GM06990 (cell line): Measurements from ENCODE around the gene MTSS2.

Experiments
- DNase-seq: peaks from one replicate; pipeline ENCODE4 v3.0.0-alpha.2; 2011; ENCODE audit not compliant: insufficient read length; ENCODE audit errors: extremely low read depth
- H3K27me3 ChIP-seq: replicated peaks from 2 replicates; pipeline ENCODE4 v1.6.0; 2011; ENCODE audit warnings: low read length; ENCODE audit not compliant: control insufficient read depth, insufficient read depth
- H3K36me3 ChIP-seq: 2 replicates; pipeline ENCODE4 v1.5.1; 2011; ENCODE audit warnings: low read length; ENCODE audit not compliant: control insufficient read depth, insufficient read depth
- H3K4me3 ChIP-seq: replicated peaks from 2 replicates; pipeline ENCODE4 v1.5.1; 2011; ENCODE audit warnings: low read depth, mild to moderate bottlenecking, control low read depth, low read length
- TF ChIP-seq, protein P1 (sequence below): IDR thresholded peaks from 2 replicates; pipeline ENCODE4 v1.5.1; 2011; ENCODE audit warnings: low read length, control low read depth, mild to moderate bottlenecking, inconsistent platforms; ENCODE audit not compliant: insufficient read depth, poor library complexity, severe bottlenecking

MTSS2 gene

DNA sequence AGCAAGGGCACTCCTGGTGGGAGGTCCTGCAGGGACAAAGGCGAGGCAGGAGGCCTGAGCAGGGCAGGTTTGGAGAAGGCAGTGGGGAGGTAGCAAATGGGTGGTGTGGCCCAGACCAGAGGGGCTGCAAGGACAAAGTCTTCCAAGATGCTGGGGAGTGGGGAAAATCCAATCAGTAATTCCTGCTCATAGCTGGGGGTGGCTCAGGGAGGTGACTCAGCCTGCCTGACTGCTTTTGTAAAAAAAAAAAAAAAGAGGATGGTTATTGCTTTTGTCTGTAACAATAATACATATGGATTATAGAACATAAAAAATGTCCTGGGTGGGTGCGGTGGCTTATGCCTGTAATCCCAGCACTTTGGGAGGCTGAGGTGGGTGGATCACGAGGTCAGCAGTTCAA, 34.3 kb downstream of the MTSS2 start:
- no peak for DNase-seq
- TF ChIP-seq, protein P1, sequence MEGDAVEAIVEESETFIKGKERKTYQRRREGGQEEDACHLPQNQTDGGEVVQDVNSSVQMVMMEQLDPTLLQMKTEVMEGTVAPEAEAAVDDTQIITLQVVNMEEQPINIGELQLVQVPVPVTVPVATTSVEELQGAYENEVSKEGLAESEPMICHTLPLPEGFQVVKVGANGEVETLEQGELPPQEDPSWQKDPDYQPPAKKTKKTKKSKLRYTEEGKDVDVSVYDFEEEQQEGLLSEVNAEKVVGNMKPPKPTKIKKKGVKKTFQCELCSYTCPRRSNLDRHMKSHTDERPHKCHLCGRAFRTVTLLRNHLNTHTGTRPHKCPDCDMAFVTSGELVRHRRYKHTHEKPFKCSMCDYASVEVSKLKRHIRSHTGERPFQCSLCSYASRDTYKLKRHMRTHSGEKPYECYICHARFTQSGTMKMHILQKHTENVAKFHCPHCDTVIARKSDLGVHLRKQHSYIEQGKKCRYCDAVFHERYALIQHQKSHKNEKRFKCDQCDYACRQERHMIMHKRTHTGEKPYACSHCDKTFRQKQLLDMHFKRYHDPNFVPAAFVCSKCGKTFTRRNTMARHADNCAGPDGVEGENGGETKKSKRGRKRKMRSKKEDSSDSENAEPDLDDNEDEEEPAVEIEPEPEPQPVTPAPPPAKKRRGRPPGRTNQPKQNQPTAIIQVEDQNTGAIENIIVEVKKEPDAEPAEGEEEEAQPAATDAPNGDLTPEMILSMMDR = no peak
- Histone ChIP-seq H3K4me3 (no peak overlapping the region), H3K36me3 (no peaks in the 10 kb centered on the region), H3K27me3 (no peaks in the 10 kb centered on the region; the same call in 1 of the 2 replicates)

DNA sequence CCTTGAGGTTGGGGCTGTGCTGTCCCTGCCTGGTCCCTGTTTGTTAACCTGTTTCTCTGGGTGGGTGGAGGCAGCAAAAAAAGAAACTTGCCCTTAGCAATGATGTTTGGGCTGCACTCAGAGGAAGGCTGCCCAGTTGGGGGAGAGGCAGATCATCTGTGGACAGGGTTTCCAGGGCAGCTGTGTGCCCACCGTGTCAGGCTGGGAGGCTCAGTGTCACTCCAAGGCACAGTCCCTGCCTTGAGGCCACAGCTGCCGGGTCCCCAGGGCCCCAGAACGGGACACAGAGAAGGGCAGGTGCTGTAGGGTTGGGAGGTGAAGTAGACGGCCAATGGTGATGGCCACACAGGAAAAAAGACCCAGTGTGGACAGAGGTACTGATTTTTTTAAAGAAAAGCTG, 35.6 kb downstream of the MTSS2 start:
- H3K27me3 ChIP-seq = no peaks in the 10 kb centered on the region; the same call in 1 of the 2 replicates
- DNase-seq = no peak
- no peak overlapping the region for H3K4me3 ChIP-seq
- TF ChIP-seq, protein P1 = no peak
- H3K36me3 ChIP-seq = no peaks in the 10 kb centered on the region

DNA sequence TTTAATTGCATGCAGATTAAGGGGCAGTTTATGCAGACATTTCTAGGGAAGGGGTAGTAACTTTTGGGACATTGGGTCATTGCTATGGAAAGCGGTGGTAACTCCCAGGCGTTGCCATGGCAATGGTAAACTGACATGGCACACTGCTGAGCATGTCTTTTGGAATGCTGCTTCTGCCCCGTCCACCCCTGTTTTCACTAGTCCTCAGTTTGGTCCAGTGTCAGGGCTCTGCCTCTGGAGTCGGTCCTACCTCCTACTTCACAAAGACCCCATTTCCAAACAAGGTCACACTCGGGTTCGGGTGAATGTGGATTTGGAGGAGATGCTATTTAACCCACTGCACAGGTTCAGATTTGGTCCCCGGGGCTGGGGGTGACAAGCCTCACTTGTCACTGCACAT, 36.6 kb downstream of the MTSS2 start:
- TF ChIP-seq, protein P1 = no peak
- H3K4me3 ChIP-seq = no peak overlapping the region
- no peak for DNase-seq

DNA sequence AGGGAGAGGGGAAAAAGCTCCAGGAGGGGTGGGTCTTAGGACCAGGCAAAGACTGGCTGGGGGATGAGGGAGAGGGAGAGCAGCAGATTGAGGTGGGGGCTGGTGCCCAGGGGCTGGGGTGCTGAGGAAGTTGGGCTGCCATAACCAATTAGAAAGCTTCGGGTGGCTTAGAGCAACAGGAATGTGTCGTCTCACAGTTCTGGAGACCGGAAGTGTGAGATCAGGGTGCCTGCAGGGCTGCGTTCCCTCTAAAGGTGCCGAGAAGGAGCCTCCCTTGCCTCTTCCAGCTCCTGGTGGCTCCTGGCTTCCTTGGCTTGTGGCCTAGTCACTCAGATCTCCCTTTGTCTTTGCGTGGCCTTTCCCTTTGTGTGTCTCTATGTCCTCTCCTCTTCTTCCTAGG, 37.2 kb downstream of the MTSS2 start:
- Histone ChIP-seq H3K27me3 (no peaks in the 10 kb centered on the region; the same call in 1 of the 2 replicates), H3K4me3 (no peak overlapping the region), H3K36me3 (no peaks in the 10 kb centered on the region)
- DNase-seq = no peak
- TF ChIP-seq, protein P1 = no peak

More for the DNA sequence above, 36.6 kb downstream of the MTSS2 start:
- Histone ChIP-seq H3K36me3 (no peaks in the 10 kb centered on the region), H3K27me3 (no peaks in the 10 kb centered on the region; the same call in 1 of the 2 replicates)

DNA sequence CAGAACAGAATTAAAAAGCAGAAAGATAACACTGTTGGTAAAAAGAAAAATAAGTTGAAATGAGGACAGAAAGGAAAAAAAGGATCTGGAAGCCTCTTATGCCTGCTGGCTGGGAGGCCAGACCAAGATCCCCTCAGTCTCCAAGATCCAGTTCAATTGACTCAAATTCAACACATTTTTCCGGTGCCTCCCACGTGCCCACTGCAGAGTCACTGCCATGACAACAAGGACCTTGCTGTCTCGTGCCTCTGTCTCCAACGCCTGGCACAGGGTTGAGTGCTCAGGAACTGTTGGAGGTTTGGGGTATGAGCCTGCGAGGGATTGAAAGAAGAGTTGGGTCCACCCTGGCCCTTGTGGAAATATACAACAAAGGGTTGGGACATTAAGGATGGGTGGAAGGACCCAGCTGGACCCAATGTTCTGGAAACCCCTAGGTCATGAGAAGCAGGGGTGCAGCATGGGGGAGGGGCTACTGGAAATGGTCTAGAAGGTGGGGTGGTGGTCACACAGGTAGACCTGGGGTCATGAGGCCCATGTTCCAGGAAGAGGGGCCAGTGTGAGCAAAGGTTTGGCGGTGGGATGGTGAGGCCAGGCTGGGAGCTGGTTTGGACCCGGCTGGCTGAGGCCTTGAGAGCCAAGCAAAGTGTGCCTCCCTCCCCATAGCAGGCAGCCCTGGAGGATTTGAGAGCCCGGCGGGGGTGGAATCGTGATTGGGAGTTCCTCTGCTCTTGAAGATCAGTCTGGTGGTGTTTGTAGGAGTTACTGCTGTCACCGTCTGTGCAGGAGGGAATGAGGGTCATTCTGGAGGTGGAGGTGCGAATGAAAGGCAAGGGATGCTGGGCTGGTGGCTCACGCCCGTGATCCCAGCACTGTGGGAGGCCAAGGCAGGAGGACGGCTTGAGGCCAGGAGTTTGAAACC, 38.2 kb downstream of the MTSS2 start:
- no peak overlapping the region for H3K4me3 ChIP-seq
- H3K36me3 ChIP-seq = no peaks in the 10 kb centered on the region
- TF ChIP-seq, protein P1 = no peak
- DNase-seq = no peak
- no peaks in the 10 kb centered on the region; the same call in 1 of the 2 replicates for H3K27me3 ChIP-seq
